Neural cell (in vitro differentiated cells): ENCODE data around the gene SPARCL1.

ENCODE experiments used
- EP300 ChIP-seq: fragments of 450-650 bp; conservative IDR thresholded peaks from 2 replicates; pipeline ENCODE4 v1.6.1; 2014; ENCODE audit warnings: antibody characterized with exemption, mild to moderate bottlenecking, moderate library complexity; ENCODE audit not compliant: poor library complexity, severe bottlenecking
- EZH2 ChIP-seq: fragments of 200-600, 300-800 bp; shearing (Covaris generic), sonication (generic); IDR thresholded peaks from 2 replicates; pipeline ENCODE4 v1.6.1; 2014; ENCODE audit warnings: antibody characterized with exemption, low read length, borderline replicate concordance, mild to moderate bottlenecking; ENCODE audit not compliant: insufficient read depth, poor library complexity, severe bottlenecking
- POLR2AphosphoS5 ChIP-seq: IDR thresholded peaks from 2 replicates; pipeline ENCODE4 v1.6.1; 2012
- RAD21 ChIP-seq: fragments of 450-650 bp; conservative IDR thresholded peaks from 2 replicates; pipeline ENCODE4 v1.6.1; 2014; ENCODE audit warnings: antibody characterized with exemption, mild to moderate bottlenecking, moderate library complexity
- TAF1 ChIP-seq: IDR thresholded peaks from 2 replicates; pipeline ENCODE4 v1.6.1; 2012; ENCODE audit warnings: low read depth
- TF ChIP-seq, protein P1 (sequence below): fragments of 450-650 bp; IDR thresholded peaks from 2 replicates; pipeline ENCODE4 v1.5.1; 2014; ENCODE audit warnings: antibody characterized with exemption, mild to moderate bottlenecking, moderate library complexity; ENCODE audit not compliant: poor library complexity, severe bottlenecking
- TF ChIP-seq, protein P2 (sequence below): IDR thresholded peaks from 2 replicates; pipeline ENCODE4 v1.6.1; 2012; ENCODE audit warnings: borderline replicate concordance

DNA sequence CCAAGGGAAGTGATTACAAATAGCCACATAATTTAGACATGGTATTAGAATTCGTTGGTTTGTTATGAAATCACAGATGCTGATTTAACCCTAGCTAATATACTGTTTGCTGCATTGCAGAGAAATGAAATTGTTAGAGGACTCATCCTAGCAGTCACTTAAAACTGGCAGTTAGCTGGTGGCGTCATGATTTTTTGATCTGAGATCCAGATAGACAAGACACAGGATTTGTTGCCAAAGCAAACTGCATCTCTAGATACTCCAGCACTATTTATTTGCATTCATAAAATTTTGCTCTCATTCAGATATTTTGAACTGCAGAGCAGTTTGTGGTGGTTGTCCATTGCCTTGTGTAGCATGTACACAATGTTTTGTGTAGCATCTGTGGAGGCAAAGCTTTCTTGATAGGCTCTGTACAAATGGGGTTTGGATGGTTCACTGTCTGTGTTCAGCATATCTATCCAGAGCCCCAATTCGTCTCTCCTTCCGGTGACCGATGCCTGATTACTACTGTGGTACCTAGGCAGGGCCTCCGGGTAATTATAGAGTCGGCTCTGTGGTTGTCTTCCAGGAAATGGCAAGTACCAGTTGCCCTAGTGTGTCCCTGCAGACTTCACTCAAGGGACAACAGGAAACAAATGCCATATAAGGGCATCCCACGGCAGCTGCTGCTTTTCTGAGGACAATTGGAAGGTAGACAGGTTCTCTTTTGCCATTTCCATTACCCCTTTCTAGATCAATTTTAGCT lies 30.1 kb upstream of the SPARCL1 start:
- TF ChIP-seq, protein P1, sequence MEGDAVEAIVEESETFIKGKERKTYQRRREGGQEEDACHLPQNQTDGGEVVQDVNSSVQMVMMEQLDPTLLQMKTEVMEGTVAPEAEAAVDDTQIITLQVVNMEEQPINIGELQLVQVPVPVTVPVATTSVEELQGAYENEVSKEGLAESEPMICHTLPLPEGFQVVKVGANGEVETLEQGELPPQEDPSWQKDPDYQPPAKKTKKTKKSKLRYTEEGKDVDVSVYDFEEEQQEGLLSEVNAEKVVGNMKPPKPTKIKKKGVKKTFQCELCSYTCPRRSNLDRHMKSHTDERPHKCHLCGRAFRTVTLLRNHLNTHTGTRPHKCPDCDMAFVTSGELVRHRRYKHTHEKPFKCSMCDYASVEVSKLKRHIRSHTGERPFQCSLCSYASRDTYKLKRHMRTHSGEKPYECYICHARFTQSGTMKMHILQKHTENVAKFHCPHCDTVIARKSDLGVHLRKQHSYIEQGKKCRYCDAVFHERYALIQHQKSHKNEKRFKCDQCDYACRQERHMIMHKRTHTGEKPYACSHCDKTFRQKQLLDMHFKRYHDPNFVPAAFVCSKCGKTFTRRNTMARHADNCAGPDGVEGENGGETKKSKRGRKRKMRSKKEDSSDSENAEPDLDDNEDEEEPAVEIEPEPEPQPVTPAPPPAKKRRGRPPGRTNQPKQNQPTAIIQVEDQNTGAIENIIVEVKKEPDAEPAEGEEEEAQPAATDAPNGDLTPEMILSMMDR: no peak
- no peak for TF ChIP-seq EZH2
- TF ChIP-seq POLR2AphosphoS5: no peak
- TF ChIP-seq, protein P2, sequence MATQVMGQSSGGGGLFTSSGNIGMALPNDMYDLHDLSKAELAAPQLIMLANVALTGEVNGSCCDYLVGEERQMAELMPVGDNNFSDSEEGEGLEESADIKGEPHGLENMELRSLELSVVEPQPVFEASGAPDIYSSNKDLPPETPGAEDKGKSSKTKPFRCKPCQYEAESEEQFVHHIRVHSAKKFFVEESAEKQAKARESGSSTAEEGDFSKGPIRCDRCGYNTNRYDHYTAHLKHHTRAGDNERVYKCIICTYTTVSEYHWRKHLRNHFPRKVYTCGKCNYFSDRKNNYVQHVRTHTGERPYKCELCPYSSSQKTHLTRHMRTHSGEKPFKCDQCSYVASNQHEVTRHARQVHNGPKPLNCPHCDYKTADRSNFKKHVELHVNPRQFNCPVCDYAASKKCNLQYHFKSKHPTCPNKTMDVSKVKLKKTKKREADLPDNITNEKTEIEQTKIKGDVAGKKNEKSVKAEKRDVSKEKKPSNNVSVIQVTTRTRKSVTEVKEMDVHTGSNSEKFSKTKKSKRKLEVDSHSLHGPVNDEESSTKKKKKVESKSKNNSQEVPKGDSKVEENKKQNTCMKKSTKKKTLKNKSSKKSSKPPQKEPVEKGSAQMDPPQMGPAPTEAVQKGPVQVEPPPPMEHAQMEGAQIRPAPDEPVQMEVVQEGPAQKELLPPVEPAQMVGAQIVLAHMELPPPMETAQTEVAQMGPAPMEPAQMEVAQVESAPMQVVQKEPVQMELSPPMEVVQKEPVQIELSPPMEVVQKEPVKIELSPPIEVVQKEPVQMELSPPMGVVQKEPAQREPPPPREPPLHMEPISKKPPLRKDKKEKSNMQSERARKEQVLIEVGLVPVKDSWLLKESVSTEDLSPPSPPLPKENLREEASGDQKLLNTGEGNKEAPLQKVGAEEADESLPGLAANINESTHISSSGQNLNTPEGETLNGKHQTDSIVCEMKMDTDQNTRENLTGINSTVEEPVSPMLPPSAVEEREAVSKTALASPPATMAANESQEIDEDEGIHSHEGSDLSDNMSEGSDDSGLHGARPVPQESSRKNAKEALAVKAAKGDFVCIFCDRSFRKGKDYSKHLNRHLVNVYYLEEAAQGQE: no peak
- no peak for TF ChIP-seq TAF1
- TF ChIP-seq EP300: no peak
- TF ChIP-seq RAD21: no peak
